ENCODE measurements around the gene HEPN1.

DNA sequence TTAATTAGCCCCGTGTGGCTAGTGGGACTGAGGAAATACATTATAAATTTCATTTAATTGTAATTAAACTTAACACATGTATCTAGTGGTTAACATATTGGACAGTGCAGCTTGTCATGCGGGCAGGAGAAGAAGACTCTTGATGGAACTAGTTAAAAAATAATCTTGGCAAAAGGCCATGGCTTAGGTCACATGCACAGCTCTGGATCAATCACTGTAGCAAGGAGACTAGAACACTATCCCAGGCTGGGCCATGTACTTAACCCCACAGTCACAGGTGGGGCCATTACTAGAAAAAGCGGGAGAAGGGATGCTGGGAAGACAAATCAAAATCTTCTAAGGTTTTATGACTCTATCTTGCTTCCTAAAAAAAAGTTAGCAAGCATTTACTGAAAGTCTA lies 25.5 kb downstream of the HEPN1 start:
- TF ChIP-seq, protein P1, sequence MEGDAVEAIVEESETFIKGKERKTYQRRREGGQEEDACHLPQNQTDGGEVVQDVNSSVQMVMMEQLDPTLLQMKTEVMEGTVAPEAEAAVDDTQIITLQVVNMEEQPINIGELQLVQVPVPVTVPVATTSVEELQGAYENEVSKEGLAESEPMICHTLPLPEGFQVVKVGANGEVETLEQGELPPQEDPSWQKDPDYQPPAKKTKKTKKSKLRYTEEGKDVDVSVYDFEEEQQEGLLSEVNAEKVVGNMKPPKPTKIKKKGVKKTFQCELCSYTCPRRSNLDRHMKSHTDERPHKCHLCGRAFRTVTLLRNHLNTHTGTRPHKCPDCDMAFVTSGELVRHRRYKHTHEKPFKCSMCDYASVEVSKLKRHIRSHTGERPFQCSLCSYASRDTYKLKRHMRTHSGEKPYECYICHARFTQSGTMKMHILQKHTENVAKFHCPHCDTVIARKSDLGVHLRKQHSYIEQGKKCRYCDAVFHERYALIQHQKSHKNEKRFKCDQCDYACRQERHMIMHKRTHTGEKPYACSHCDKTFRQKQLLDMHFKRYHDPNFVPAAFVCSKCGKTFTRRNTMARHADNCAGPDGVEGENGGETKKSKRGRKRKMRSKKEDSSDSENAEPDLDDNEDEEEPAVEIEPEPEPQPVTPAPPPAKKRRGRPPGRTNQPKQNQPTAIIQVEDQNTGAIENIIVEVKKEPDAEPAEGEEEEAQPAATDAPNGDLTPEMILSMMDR (conservative IDR thresholded peaks at IDR 0.05; ENCODE audit: low read depth in 2 of 2): no peak
- TF ChIP-seq, protein P2, sequence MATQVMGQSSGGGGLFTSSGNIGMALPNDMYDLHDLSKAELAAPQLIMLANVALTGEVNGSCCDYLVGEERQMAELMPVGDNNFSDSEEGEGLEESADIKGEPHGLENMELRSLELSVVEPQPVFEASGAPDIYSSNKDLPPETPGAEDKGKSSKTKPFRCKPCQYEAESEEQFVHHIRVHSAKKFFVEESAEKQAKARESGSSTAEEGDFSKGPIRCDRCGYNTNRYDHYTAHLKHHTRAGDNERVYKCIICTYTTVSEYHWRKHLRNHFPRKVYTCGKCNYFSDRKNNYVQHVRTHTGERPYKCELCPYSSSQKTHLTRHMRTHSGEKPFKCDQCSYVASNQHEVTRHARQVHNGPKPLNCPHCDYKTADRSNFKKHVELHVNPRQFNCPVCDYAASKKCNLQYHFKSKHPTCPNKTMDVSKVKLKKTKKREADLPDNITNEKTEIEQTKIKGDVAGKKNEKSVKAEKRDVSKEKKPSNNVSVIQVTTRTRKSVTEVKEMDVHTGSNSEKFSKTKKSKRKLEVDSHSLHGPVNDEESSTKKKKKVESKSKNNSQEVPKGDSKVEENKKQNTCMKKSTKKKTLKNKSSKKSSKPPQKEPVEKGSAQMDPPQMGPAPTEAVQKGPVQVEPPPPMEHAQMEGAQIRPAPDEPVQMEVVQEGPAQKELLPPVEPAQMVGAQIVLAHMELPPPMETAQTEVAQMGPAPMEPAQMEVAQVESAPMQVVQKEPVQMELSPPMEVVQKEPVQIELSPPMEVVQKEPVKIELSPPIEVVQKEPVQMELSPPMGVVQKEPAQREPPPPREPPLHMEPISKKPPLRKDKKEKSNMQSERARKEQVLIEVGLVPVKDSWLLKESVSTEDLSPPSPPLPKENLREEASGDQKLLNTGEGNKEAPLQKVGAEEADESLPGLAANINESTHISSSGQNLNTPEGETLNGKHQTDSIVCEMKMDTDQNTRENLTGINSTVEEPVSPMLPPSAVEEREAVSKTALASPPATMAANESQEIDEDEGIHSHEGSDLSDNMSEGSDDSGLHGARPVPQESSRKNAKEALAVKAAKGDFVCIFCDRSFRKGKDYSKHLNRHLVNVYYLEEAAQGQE (IDR thresholded peaks at IDR 0.05; ENCODE audit: unreplicated experiment): no peak
- TF ChIP-seq POLR2AphosphoS5 (IDR thresholded peaks at IDR 0.05; ENCODE audit: low read depth) (no peak), EZH2 (IDR thresholded peaks at IDR 0.05; ENCODE audit: low read depth, unreplicated experiment) (no peak), ZNF114 (CRISPR knock-in tag; IDR thresholded peaks at IDR 0.05) (no peak)

Data from GM23338 (cell line).